HG03342 (cell line): Measurements from ENCODE around the gene BRSK2.
"Not testable (repeated sequence)": the region's sequence is repeated elsewhere in the genome, so short reads cannot be mapped to it uniquely, and the experiment has no call there.

Experiments used
- ATAC-seq: cut with Tn5 transposase; IDR thresholded peaks from one replicate; pipeline ENCODE4 v1.9.1; 2021; ENCODE audit warnings: mild to moderate bottlenecking, moderate library complexity; ENCODE audit not compliant: unreplicated experiment

Gene BRSK2

GRCh38 chr11:1507381-1508140, 117.8 kb downstream of the BRSK2 start:
- ATAC-seq: no peak

- no peak for ATAC-seq
Measured at GRCh38 chr11:1508491-1508891, 118.8 kb downstream of the BRSK2 start.

GRCh38 chr11:1508986-1509385, 119.3 kb downstream of the BRSK2 start:
- ATAC-seq: no peak

GRCh38 chr11:1509626-1510255, 120.0 kb downstream of the BRSK2 start:
- ATAC-seq: no peak

GRCh38 chr11:1510351-1510750, 120.6 kb downstream of the BRSK2 start:
- ATAC-seq: not testable (repeated sequence)

- ATAC-seq: no peak
Measured at GRCh38 chr11:1510928-1511327, 121.2 kb downstream of the BRSK2 start.

GRCh38 chr11:1511937-1512496, 122.3 kb downstream of the BRSK2 start:
- no peak for ATAC-seq
